HG02759 (cell line): ENCODE data around the gene XIRP2.
"Not testable (repeated sequence)": the region's sequence is repeated elsewhere in the genome, so short reads cannot be mapped to it uniquely, and the experiment has no call there.

ENCODE experiments used
- ATAC-seq: cut with Tn5 transposase; IDR thresholded peaks from one replicate; pipeline ENCODE4 v1.9.1; 2021; ENCODE audit warnings: mild to moderate bottlenecking, moderate library complexity; ENCODE audit not compliant: unreplicated experiment

The XIRP2 gene

DNA sequence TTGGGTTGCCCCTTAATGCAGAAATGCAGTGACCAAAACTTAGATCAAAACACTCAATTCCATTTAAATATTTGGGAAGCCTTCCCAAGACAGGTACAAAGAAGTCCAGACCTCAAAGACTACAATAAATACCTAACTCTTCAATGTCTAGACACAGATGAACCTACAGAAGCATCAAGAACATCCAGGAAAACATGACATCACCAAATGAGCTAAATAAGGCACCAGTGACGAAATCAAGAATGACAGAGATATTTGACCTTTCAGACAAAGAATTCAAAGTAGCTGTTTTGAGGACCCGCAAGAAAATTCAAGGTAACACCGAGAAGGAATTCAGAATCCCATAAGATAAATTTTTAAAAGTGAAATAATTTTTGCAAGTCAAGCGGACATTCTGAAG is 140.2 kb downstream of the XIRP2 start:
- no peak for ATAC-seq

DNA sequence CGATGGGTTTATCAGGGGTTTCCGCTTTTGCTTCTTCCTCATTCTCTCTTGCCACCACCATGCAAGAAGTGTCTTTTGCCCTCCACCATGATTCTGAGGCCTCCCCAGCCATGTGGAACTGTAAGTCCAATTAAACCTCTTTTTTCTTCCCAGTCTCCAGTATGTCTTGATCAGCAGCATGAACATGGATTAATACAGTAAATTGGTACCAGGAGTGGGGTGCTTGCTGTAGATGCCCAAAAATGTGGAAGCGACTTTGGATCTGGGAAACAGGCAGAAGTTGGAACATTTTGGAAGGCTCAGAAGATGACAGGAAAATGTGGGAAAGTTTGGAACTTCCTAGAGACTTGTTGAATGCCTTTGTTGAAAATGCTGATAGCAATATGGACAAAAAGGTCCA is 146.7 kb downstream of the XIRP2 start:
- not testable (repeated sequence) for ATAC-seq

DNA sequence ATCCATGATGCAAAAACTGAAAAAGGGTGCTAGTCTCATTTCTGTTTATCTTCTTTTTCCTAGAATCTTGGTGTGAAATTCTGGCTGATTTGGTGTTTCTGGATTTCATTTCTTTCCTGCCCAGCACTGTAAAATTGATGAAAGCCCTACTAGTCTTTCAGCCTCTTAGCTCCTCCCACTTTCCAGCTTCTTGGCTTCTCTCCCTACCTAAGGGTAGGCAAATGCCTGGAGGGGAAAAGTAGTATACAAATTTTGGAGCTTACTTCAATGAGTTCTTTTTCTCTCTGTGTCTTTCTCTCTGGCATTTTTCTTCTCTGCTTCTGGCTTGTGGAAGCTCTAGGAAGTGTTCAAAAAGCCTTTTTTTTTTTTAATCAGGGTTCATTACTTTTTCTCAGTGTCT is 160.5 kb downstream of the XIRP2 start:
- ATAC-seq = no peak

DNA sequence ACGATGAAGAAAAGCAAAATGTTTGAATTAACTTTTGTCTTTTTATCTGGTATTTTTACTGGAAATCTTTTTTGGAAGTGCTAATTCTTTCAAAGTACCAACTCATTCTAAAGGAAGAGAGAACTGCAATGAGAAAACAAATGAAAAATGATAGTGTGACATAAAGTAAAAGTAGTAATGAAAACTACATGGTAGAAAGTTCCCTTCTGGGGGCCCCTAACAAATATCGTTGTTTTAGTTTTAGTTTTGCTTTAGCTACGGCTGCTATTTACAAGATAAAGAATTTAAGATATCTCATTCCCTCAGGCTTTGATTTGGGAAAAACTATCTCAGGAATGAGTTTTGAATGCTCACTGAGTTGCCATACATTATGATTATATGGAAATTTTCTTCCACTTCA is 161.4 kb downstream of the XIRP2 start:
- ATAC-seq = no peak

DNA sequence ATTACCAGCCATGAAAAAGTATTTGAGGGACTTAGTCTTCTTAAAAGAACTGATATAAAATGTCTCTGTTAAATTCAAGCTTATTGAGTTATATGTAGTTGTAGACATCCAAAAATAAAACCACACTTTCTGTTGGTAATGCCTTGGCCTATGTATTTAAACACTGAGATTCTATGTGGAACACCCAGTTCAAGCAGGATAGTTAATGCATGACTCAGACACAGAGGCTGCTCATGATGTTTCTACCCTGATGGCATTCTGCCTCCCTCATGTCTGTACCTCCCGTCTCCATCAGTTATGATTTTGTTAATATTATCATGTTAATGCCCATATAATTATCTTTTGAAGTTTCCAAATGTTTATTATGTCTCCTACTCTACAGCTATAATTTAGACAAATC is 164.5 kb downstream of the XIRP2 start:
- ATAC-seq = no peak

DNA sequence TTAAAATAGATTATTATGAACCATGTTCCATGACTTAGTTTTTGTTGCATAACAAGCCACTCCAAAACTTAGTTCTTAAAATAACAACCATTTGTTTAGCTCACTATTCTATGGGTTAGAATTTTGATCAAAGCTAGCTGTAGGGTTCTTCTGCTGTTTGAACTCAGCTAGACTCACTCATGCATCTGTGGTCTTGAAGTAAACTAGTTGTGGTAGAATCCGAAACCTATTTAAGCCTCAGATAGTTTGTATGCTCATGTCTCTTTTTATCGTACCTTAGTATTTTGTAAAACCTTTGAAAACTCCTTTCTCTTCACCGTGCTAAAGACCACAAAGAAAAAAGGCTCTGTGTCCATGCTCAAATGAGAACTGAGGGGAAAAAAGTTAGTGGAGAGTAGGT is 166.6 kb downstream of the XIRP2 start:
- no peak for ATAC-seq

DNA sequence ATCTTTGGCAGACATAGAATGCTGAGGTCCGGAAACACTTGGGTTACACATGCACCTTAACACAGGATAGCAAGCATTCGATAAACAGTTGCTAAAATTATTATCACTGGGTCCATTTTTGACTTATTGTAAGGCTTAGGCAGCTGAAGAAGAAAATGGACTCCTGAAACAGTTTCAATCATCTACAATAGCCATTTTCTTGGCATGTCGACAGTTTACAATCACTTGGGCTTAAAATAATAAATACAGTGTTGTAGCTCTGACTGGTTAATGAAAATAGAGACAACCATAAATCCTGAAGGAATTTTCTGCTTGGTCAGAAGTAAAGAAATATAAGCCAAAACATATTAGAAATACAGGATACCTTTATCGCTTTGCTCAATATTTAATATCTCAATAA is 169.2 kb downstream of the XIRP2 start:
- ATAC-seq = no peak

DNA sequence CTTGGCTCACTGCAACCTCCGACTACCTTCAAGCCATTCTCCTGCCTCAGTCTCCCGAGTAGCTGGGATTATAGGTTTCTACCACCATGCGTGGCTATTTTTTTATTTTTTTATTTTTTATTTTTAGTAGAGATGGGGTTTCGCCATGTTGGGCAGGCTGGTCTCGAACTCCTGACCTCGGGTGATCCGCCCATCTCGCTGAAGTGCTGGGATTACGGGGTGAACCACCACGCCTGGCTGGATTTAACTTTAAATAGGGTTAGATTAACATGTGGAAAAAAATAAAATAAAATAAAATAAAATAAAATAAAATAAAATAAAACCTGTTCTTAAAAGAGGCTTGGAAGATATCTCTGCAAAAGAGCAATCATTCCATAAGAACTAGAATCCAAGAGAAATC is 170.9 kb downstream of the XIRP2 start:
- ATAC-seq = no peak

DNA sequence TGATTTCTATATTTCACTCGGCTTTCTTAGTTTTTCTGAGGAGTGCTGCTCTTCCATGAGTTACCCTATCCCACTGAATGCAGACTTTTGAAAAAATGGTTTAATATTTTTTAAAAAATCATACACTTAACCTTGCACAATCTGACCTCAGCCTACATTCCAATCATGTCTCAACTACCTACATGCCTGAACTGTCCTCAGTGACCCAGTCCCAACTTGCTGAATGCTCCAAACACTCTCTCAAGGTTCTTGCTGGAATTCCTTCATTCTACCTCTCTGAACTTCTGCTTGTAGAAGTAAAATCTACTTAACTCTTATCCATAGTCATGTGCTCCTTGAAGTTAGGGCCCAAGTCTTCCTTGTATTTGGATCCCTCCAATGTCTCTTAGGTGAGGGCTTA is 181.6 kb downstream of the XIRP2 start:
- no peak for ATAC-seq

DNA sequence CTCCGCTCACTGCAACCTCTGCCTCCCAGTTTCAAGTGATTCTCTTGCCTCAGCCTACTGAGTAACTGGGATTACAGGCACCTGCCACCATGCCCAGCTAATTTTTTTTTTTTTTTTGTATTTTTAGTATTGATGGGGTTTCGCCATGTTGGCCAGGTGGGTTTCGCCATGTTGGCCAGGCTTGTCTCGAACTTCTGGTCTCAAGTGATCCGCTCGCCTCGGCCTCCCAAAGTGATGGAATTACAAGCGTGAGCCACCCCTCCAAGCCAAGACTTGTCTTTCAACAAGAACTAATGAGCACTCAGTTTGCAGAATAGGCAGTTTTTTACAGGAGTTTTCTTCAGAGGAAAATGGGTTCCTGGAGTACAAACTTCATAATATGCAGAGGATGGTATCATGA is 187.4 kb downstream of the XIRP2 start:
- ATAC-seq = not testable (repeated sequence)

DNA sequence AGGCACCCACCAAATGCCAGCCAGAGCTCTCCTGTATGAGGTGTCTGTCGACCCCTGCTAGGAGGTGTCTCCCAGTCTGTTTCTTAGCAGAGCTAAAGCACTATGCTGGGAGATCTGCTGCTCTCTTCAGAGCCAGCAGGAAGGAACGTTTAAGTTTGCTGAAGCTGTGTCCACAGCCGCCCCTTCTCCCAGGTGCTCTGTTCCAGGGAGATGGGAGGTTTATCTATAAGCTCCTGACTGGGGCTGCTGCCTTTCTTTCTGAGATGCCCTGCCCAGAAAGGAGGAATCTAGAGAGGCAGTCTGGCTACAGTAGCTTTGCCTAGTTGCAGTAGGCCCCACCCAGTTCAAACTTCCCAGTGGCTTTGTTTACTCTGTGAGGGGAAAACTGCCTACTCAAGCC is 210.7 kb downstream of the XIRP2 start:
- ATAC-seq = not testable (repeated sequence)

DNA sequence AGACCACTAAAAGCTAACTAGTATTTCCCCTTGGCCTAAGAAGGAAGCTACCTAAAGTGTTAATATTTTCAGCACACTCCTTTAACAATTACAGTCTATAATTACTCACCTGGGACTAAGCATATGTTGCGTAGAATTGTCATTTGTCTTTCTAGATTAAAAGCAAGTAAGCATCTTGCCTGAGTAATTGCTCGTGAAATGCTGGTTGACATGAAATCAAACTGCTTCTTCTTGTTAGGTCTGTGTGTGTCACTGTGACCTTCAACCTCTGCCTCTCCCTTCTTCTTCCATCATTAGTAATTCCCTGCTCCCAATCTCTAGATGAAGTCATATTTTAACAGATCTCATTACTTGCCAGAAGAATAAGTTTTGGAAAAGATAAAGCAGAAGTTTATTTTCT is 212.2 kb downstream of the XIRP2 start:
- no peak for ATAC-seq

DNA sequence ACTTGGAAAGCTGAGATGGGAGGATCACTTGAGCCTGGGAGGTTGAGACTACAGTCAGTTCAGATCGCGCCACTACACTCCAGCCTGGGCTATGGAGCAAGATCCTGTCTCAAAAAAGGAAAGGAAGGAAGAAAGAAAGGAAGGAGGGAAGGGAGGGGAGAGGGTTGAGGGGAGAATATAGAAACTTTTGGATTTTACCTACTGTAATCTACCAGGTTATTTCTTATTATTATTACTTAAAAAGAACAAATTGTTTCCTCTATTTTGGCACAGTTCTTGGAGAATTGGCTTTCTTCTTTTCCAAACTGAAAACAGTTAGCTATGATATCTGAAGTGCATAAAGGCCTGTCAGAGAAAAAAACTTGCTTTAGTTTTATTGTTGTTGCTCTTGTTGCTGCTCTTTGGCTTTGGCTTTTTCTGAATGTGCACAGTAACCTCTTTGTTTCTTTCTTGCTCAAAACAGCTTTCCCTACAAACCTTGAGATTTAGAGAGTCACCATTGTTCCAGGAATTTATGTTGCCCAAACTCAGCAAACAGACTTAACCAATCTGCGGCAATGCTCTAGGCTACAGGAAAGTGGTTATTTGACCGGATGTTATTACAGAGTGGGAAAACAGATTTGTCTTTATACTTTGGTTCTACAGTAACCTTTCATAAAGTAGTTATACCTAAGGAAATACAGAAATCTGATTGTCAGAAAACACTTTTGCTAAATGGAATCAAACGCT is 214.9 kb downstream of the XIRP2 start:
- no peak for ATAC-seq

DNA sequence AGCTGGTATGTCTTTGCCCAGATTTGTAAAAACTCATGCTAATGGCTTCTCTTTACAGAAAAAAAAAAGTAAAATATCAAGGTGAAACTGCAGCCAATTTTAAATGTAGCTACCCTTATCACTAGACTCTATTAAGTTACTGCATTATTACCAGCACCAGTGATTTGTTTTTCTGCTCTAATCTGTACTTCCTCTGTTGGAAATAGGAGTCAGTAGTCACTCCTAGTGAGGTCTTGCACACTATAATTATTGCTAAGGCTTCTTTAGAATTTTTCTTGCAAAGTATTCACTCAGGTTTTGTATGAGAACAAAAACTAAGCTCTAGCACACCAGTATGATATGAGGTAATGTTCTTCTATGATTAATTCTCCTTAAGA is 215.5 kb downstream of the XIRP2 start:
- ATAC-seq = no peak

DNA sequence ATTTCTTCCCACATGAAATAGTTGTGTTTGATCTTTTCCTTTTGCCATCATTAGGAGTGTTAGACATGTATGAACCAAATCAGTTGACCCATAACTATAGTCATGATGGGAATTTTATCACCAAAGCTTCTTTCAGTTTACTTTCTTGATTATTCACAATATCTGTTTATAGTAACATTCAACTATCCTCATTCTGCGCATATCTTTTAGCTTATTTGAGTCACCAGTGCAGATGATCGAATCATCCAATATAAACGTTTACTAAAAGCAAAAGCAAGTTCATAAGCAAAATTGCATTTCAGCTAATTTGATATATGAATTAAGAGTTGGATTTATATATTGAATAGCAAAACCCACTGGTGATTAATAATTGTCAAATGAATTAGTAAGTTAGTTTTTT is 216.4 kb downstream of the XIRP2 start:
- ATAC-seq = no peak

DNA sequence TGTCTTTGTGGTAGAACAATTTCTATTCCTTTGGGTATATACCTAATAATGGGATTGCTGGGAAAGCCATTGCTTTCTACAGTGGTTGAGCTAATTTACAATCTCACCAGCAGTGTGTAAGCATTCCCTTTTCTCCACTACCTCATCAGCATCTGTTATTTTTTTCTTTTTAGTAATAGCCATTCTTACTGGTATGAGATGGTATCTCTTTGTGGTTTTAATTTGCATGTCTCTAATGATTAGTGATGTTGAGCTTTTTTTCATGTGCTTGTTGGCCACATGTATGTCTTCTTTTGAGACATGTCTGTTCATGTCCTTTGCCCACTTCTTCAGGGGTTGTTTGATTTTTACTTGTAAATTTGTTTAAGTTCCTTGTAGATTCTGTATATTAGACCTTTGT is 221.4 kb downstream of the XIRP2 start:
- ATAC-seq = peak; percentile 77

DNA sequence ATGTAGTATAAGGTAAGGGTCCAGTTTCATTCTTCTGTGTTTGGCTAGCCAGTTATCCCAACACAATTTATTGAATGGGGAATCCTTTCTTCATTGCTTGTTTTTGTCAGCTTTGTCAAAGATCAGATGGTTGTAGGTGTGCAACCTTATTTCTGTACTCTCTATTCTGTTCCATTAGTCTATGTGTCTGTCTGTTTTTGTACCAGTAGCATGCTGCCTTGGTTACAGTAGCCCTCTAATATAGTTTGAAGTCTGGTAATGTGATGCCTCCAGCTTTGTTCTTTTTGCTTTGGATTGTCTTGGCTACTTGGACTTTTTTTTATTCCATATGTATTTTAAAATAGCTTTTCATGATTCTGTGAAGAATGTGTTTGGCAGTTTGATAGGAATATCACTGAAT is 222.1 kb downstream of the XIRP2 start:
- no peak for ATAC-seq

DNA sequence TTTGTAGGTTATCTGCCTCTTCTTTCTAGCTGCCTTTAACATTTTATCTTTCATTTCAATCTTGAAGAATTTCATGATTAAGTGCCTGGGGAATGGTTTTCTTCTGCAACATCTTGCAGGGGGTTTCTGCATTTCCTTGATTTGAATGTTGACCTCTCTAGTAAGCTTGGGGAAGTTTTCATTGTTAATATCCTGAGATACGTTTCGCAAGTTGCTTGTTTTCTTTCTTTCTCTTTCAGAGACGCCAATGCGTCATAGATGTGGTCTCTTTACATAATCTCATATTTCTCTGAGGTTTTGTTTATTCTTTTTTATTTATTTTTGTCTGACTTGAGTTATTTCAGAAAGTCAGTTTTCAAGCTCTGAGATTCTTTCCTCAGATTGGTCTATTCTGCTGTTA is 225.7 kb downstream of the XIRP2 start:
- ATAC-seq = no peak

DNA sequence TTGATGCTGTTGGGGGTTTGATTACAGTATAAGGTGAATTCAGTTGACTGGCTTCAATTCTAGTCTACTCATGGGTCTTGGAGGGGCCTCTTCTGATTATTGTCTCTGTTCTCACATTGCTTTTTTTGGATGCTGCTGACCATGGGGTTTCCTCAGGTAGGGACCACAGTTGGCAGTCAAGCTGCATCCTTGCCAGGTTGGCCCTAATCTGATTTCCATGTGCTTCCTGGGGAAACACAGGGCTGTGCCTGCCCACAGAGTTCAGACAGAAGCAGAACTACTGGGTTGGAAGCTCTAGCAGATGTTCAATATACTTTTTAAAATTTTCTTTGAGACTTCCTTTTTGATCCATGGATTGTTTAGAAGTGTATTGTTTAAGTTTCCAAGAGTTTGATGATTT is 227.3 kb downstream of the XIRP2 start:
- ATAC-seq = no peak

DNA sequence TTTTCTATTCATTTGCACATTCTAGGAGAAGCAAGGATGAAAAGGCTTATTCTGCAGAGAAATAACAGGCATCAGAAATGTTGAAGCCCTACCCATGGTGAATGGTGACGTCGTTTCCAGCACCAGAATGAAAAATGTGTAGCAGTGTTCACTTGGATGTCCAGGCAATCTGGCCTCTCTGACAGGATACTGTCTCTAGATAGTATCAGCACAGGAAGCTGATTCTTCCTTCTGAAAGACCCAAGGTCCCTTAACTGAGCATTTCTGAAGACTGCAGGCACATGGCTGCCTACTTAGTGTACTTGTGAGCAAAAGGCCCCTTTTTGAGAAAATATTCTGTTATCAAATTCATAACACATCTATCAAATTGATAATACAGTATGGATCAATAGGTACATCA is 234.1 kb downstream of the XIRP2 start:
- no peak for ATAC-seq

DNA sequence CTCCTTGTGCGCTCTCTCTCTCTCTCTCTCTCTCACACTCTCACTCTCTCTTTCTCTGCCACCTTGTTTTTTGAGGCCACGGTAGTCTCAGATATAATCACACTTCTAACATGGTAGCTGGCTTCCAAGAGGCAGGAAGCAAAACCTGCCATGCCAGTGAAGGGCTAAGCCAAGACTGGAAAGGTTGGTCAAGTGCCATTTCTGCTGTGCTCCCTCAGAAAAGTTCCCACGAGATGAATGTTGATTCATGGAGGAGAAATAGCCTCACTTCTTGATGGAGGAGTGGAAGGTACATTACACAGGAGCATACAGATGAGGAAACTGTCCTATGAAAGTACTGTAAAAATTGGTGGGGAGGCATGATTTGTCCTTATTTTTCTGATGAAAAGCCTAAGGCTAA is 237.9 kb downstream of the XIRP2 start:
- no peak for ATAC-seq

DNA sequence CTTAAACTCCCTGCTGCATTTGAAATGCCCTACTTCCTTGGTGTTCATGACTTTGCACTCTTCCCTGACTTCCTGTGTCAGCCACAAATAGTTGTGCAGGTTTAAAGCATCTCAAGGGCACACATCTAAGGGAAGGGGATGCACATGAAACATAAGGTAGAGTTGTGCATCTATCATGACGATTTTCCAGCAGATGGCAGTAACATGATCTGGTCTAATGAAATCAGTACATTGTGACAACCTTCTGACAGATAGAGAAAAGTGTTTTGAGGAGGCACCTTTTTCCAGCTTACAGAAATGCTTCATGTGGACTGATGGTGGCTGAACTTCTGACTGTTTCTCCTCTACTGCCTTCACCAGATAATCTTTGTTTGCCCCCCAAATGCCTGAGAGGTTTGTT is 238.9 kb downstream of the XIRP2 start:
- ATAC-seq = no peak

DNA sequence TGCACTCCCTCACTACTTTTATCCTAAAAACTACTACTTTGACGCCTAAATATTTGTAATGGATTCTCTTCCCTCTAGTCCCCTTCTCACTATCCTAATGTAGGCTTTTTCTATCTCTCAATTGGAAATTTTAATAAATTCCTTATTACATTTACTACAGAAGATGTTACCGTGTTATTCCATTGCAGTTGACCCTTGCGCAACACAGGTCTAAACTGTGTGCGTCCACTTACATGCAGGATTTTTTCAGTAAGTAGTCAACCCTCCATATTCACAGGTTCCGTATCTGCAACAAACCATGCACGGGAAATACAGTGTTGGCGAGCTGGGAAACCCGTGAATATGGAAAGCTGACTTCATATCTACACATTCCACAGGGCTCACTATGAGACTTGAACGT is 239.8 kb downstream of the XIRP2 start:
- no peak for ATAC-seq
